Fibroblast of skin of right quadriceps (primary cell): ENCODE measurements around the gene ZNF423.

Experiments
- DNase-seq: peaks from one replicate; pipeline ENCODE4 v3.0.0-alpha.2; 2013

Gene ZNF423

GRCh38 chr16:49594685-49595498 is 261.0 kb downstream of the ZNF423 start:
- no peak for DNase-seq

- DNase-seq: no peak
These were observed 261.8 kb downstream of the ZNF423 start for GRCh38 chr16:49594153-49594552.

DNA sequence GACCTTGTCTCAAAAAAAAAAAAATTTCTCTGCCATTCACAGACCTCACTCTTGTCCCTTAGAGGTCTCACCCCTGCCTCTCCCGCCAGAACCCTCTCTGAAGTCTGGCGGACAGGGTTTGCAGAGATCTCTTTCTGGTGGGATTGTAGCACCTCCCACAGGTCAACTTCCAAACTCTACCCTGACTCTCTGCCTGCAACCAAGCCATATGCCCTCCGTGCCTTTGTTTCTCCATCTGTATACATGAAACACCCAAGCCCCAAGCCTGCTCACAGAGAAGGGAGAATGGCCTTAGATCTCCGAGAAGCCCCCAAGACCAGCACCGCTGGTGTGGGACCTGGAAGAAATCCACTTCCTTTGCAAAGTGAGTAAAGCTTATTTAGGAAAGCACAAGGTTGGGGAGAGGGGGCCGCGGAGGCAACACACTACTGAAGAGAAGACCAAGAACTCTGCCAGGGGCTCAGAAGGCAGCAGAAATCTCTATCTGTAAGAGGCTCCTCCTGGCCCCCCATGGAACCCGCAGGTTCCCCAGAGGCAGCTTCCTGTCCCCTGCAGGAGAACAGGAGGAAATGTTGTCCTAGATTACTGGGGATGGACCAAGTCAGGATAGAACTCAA is 262.4 kb downstream of the ZNF423 start:
- no peak for DNase-seq

DNA sequence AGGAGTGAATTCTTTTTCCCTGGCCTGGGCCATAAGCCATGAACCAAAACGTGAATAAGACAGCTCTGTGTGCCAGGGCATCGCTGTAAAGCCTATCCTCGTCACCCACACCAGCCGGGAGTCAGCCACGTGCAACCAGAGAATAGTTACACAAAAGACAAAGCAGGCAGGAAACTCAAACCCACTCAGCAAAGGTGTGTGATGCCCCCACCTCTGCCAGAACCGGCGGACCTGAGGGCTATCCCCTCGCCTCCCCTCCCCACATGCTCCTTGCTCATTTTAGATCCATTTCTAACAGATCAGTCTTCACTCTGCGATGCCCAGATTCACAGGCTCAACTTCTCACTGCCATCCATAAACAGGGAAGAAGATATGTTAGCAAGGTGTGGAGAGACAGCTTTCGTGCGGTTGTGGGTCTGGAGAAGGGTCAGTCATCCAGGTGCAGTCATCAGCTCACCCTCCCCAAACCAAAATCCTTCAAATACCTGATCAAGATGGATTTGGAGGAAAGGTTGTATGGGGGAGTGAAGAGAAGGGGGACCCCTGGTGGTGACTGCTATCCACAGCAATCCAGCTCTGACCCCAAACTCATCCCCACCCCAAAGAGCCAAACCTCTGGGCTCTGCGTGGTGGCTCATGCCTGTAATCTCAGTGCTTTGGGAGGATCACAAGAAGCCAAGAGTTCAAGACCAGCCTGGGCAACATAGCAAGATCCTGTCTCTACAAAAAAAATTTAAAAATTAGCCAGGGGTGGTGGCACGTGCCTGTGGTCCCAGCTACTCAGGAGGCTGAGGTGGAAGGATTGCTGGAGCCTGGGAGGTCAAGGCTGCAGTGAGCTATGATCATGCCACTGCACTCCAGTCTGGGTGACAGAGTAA is 263.1 kb downstream of the ZNF423 start:
- DNase-seq: peak; percentile 7

GRCh38 chr16:49590166-49590871 is 265.6 kb downstream of the ZNF423 start:
- DNase-seq: no peak

GRCh38 chr16:49589544-49590031 is 266.3 kb downstream of the ZNF423 start:
- no peak for DNase-seq

DNA sequence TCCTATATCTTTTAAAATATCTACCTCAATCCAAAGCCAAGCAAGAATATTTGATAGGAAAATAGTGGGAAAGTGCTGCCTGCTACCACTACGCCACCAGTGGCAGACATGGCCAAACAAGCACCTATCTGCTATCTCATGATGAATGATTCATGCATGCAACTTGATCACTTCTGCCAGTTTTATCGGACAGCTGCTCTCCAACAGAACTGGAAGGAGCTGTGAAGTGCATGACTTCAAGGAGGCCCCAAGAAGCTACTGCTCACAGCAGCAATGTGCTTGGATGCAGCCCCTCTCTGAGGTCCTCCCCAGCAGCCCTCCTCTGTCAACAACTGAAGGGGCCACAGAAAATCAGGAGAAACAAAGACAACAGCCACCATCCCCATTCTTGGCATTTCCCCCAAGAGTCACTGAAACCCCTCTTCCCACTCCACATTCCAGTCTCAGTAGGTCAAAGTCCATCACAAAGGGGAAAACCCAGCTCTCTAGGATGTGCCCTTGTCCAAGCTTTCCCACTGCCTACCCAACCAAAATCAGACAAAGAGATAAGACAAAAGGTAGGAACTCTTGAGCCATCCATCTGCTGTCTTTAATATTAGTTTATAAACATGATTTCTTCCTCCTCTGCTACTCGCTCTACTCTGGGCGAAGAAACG is 267.1 kb downstream of the ZNF423 start:
- DNase-seq: peak; percentile 3

DNA sequence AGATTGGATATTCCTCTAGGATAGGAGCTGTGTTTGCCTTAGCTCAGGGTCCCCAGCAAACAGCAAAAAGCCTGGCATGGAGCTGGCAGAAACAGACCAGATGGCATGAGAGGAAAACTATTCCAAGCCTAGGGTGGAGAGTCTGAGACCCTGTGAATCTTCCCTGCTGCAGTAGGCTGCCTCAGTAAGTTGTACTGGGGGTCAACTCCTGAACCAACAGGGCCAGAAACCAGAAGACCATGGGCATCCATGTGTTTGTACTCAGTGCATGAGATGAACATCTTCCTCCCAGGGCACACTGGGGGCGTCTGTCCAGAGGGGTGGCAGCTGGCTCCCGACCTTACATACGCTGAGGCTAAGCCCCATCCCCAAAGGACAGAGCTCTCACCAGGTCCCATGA is 267.9 kb downstream of the ZNF423 start:
- no peak for DNase-seq

DNA sequence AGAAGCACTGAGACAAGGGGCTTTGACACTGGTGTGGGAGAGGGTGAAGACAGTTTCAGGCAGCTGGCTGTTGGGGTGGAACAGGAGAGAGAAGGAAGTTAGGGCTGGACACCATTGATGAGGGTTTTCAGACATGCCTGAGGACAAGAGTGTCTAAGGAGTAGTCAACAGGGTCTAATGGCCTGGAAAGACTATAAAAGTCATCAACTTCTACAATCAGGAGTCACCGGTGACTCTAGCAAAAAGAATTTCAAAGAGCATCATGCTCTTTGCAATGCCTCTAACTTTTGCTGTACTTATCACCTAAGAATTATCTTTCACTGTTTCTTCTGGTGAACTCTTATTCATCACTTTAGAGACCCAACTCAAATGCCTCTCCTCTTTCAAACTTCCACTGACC is 268.4 kb downstream of the ZNF423 start:
- no peak for DNase-seq

DNA sequence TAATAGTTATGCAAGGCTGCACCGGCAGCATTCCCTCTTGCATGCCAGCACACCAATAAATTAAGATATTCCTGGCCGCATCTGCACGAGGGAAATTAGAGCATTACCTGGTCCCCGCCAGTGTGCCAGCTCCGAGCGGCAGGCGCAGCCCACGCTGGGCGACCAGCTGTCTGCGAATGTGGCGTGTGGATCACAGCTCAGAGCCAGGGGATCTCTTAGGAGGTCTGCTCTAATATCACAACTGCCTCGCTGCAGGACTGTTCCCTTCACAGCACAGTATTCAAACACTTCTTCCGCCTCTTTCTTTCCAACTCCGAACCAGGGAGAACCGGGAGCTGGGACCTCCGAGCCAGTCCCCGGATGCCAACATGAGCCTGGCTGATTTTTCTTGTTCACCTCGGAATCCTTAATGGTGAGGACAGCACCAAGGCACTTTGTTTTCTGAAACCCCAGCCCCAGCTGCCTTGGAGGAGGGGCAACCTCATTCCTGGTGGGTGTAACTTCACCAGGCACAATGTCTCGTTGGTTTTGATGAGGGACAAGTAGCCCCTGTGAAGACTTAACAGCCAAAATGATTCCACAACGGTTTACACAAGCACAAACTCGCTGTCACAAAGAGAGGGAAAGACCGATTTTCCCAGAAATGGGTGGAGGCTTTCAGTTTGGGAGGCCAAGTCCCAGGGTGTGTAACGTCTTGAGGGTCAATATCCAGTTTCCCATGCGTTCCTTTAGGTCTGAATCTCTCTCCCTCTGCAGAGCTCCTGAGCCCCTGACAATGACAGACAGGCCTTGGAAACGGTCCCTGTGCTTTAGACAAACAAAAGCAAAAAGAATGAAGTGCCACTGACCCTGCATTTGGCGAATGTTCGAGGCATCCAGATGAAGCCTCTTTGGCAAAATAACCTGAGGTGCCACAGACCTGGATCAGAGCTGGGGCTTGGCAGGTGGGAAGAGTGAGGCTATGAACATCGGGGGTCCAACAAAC is 269.2 kb downstream of the ZNF423 start:
- no peak for DNase-seq

- DNase-seq: no peak
These were observed 270.6 kb downstream of the ZNF423 start for GRCh38 chr16:49585143-49585832.

GRCh38 chr16:49583911-49584310 is 272.0 kb downstream of the ZNF423 start:
- no peak for DNase-seq

- no peak for DNase-seq
These were observed 274.1 kb downstream of the ZNF423 start for GRCh38 chr16:49581630-49582298.

- no peak for DNase-seq
These were observed 275.1 kb downstream of the ZNF423 start for GRCh38 chr16:49580751-49581303.

- DNase-seq: no peak
These were observed 277.4 kb downstream of the ZNF423 start for GRCh38 chr16:49578435-49579024.

DNA sequence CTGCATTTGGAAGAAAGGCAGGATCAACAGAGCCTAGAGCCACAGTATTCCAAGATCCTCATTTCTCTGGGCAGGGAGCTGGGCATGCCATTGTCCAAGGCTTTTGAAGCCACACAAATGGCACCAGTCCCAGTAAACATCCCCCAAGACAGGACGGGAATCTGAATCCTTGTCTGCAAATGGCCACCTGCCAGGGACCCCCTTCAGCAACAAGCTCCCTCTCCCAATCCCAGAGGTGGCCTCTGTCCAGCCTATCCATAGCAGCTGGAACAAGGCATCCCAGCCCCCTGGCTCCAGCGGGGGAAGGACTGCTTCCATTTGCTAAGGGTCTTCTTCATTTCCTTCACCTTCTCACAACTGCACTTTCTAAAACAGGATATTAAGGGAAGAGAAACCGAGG is 277.9 kb downstream of the ZNF423 start:
- no peak for DNase-seq

DNA sequence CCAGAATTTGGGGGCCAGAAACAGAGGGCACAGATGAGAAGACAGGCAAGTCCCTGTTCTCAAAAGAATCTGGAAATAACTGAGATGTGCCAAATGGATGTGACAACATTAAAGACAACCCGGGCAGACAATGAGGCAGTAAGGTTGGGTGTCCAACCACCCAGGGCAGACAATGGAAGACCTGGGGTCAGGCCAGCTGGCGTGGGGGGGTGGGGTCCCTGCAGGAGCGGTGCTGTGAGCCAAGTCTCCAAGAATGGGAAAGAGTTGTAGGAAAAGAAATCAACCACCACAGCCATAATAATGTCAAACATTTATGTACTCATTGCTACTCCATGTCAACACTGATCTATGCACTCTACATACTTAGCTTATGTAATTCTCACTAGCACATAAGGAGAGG is 279.0 kb downstream of the ZNF423 start:
- DNase-seq: no peak

DNA sequence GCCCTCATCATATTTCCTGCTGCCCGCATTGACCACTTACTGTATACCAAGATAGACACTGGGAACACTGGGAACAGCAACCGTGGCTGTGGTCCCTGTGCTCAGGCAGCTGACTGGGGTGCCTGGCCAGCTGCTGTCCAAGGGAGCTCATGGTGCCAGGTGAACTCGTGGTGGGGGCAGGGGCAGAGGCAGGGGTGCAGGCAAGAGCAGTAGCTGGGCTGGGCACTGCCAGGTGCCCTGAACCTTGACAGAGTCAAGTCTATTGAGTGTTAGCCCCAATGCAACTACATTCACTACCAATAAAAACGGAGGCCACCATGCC is 279.8 kb downstream of the ZNF423 start:
- DNase-seq: no peak
